Fibroblast of mammary gland (primary cell): ENCODE data around the gene PHF5A.

ENCODE experiments used
- DNase-seq: peaks from one replicate; pipeline ENCODE4 v3.0.0-alpha.2; 2010; ENCODE audit warnings: low read depth
- H3K4me3 ChIP-seq: 2 replicates; pipeline ENCODE4 v1.5.1; 2011; ENCODE audit warnings: low read depth, mild to moderate bottlenecking, low read length, moderate library complexity; ENCODE audit not compliant: control insufficient read depth
- CTCF ChIP-seq: conservative IDR thresholded peaks from 2 replicates; pipeline ENCODE4 v1.5.1; 2011; ENCODE audit warnings: low read depth, low read length, inconsistent platforms; ENCODE audit not compliant: control insufficient read depth, insufficient read depth

The PHF5A gene

GRCh38 chr22:41429232-41429950 is 39.1 kb downstream of the PHF5A start:
- no peak for TF ChIP-seq CTCF
- H3K4me3 ChIP-seq: no peak overlapping the region
- DNase-seq: no peak

GRCh38 chr22:41425660-41426365 is 42.7 kb downstream of the PHF5A start:
- no peak for DNase-seq
- no peak for TF ChIP-seq CTCF

GRCh38 chr22:41418717-41419116 is 49.8 kb downstream of the PHF5A start:
- DNase-seq: no peak
- no peak for TF ChIP-seq CTCF
- no peak overlapping the region for H3K4me3 ChIP-seq

More at GRCh38 chr22:41425660-41426365, 42.7 kb downstream of the PHF5A start:
- H3K4me3 ChIP-seq: no peak overlapping the region

- TF ChIP-seq CTCF: no peak
- no peak overlapping the region for H3K4me3 ChIP-seq
- DNase-seq: no peak
Measured at GRCh38 chr22:41417622-41418390, 50.7 kb downstream of the PHF5A start.

- no peak for TF ChIP-seq CTCF
- no peak for DNase-seq
- no peak overlapping the region for H3K4me3 ChIP-seq
Measured at GRCh38 chr22:41415554-41415953, 52.9 kb downstream of the PHF5A start.

GRCh38 chr22:41411021-41411851 is 57.3 kb downstream of the PHF5A start:
- DNase-seq: no peak
- TF ChIP-seq CTCF: no peak
- no peak overlapping the region for H3K4me3 ChIP-seq
